Parathyroid adenoma (tissue), 2 donors: ENCODE data around the gene IL1RL2.

Experiments used
- H2AFZ ChIP-seq: fragments of 300-600 bp; sonication (generic); one replicate; pipeline ENCODE4 v1.7.0; 2017; ENCODE audit warnings: antibody characterized with exemption, mild to moderate bottlenecking
- H3K27ac ChIP-seq: fragments of 300-600 bp; sonication (generic); one replicate; pipeline ENCODE4 v1.7.0; 2017
- H3K27me3 ChIP-seq: fragments of 300-600 bp; sonication (generic); one replicate; pipeline ENCODE4 v1.7.0; 2017; ENCODE audit warnings: low read length; ENCODE audit not compliant: control insufficient read depth, insufficient read depth
- H3K36me3 ChIP-seq: fragments of 300-600 bp; sonication (generic); one replicate; pipeline ENCODE4 v1.7.0; 2017; ENCODE audit warnings: low read length; ENCODE audit not compliant: control insufficient read depth, insufficient read depth
- H3K4me1 ChIP-seq: fragments of 300-600 bp; sonication (generic); one replicate; pipeline ENCODE4 v1.7.0; 2017; ENCODE audit warnings: control low read depth
- H3K4me2 ChIP-seq: fragments of 300-600 bp; sonication (generic); one replicate; pipeline ENCODE4 v1.7.0; 2017; ENCODE audit warnings: low read length
- H3K4me3 ChIP-seq: fragments of 300-600 bp; sonication (generic); one replicate; pipeline ENCODE4 v1.7.0; 2017; ENCODE audit warnings: low read depth, low read length
- H3K79me2 ChIP-seq: fragments of 300-600 bp; sonication (generic); one replicate; pipeline ENCODE4 v1.7.0; 2017; ENCODE audit warnings: control low read depth
- H3K9ac ChIP-seq: fragments of 300-600 bp; sonication (generic); one replicate; pipeline ENCODE4 v1.7.0; 2017; ENCODE audit warnings: mild to moderate bottlenecking
- H3K9me3 ChIP-seq: fragments of 300-600 bp; sonication (generic); one replicate; pipeline ENCODE4 v1.7.0; 2017; ENCODE audit warnings: low read length; ENCODE audit not compliant: control insufficient read depth
- TF ChIP-seq, protein P1 (sequence below): fragments of 300-600 bp; sonication (generic); IDR thresholded peaks from one replicate; pipeline ENCODE4 v1.7.0; 2017; ENCODE audit warnings: antibody characterized with exemption, mild to moderate bottlenecking
- donor health status: primary hyperparathyroidism.

The IL1RL2 gene

GRCh38 chr2:102144128-102144527, 42.7 kb upstream of the IL1RL2 start:
- H3K27ac ChIP-seq: peak overlapping the region; percentile 96
- H3K79me2 ChIP-seq: peaks cover 59% of the 10 kb centered on the region
- TF ChIP-seq, protein P1, sequence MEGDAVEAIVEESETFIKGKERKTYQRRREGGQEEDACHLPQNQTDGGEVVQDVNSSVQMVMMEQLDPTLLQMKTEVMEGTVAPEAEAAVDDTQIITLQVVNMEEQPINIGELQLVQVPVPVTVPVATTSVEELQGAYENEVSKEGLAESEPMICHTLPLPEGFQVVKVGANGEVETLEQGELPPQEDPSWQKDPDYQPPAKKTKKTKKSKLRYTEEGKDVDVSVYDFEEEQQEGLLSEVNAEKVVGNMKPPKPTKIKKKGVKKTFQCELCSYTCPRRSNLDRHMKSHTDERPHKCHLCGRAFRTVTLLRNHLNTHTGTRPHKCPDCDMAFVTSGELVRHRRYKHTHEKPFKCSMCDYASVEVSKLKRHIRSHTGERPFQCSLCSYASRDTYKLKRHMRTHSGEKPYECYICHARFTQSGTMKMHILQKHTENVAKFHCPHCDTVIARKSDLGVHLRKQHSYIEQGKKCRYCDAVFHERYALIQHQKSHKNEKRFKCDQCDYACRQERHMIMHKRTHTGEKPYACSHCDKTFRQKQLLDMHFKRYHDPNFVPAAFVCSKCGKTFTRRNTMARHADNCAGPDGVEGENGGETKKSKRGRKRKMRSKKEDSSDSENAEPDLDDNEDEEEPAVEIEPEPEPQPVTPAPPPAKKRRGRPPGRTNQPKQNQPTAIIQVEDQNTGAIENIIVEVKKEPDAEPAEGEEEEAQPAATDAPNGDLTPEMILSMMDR: no peak
- no peaks in the 10 kb centered on the region for H3K27me3 ChIP-seq
- no peak overlapping the region for H2AFZ ChIP-seq
- H3K36me3 ChIP-seq: no peaks in the 10 kb centered on the region
- H3K4me2 ChIP-seq: peak overlapping the region; percentile 87
- H3K9me3 ChIP-seq: no peaks in the 10 kb centered on the region
- H3K9ac ChIP-seq: no peak overlapping the region
- peaks cover 58% of the 10 kb centered on the region for H3K4me1 ChIP-seq
- peak overlapping the region; percentile 90 for H3K4me3 ChIP-seq

- H2AFZ ChIP-seq: no peak overlapping the region
- peaks cover 68% of the 10 kb centered on the region for H3K79me2 ChIP-seq
- peaks cover 67% of the 10 kb centered on the region for H3K4me1 ChIP-seq
- H3K4me3 ChIP-seq: peak overlapping the region; percentile 90
- peak overlapping the region; percentile 96 for H3K27ac ChIP-seq
- H3K9ac ChIP-seq: no peak overlapping the region
- TF ChIP-seq, protein P1: no peak
- H3K9me3 ChIP-seq: no peaks in the 10 kb centered on the region
- no peaks in the 10 kb centered on the region for H3K36me3 ChIP-seq
- peak overlapping the region; percentile 87 for H3K4me2 ChIP-seq
- H3K27me3 ChIP-seq: no peaks in the 10 kb centered on the region
These were observed 41.7 kb upstream of the IL1RL2 start for GRCh38 chr2:102145107-102145506.

DNA sequence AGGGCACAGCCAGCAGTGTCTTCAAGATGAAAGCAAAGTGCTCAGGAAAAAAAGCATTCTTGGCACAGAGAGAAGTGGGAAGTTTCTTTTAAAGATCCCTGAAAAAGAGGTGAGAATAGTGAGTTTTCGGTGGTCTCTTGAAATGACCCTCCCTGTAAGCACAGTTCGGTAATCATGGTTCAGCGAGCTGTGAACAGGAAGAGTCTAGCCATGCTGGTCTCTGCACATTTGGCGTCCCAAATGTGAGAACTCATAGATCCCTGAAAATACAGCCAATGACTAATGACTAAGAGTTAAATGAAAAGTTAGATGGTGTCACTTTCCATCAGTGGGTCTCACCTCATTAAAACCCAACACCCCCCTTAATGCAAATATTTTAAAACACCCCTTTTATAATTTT, 40.9 kb upstream of the IL1RL2 start:
- Histone ChIP-seq H3K79me2 (peaks cover 77% of the 10 kb centered on the region), H3K4me1 (peaks cover 68% of the 10 kb centered on the region), H3K36me3 (no peaks in the 10 kb centered on the region), H3K9ac (no peak overlapping the region), H3K9me3 (no peaks in the 10 kb centered on the region), H3K27ac (peak overlapping the region; percentile 96), H3K4me3 (no peak overlapping the region), H3K4me2 (peak overlapping the region; percentile 87), H3K27me3 (no peaks in the 10 kb centered on the region), H2AFZ (no peak overlapping the region)
- TF ChIP-seq, protein P1: no peak

GRCh38 chr2:102147935-102148334, 38.9 kb upstream of the IL1RL2 start:
- H3K36me3 ChIP-seq: no peaks in the 10 kb centered on the region
- peaks cover 88% of the 10 kb centered on the region for H3K79me2 ChIP-seq
- H2AFZ ChIP-seq: no peak overlapping the region
- H3K4me3 ChIP-seq: no peak overlapping the region
- no peaks in the 10 kb centered on the region for H3K9me3 ChIP-seq
- H3K4me2 ChIP-seq: no peak overlapping the region
- peaks cover 66% of the 10 kb centered on the region for H3K4me1 ChIP-seq
- no peak overlapping the region for H3K9ac ChIP-seq
- no peaks in the 10 kb centered on the region for H3K27me3 ChIP-seq
- TF ChIP-seq, protein P1: no peak
- no peak overlapping the region for H3K27ac ChIP-seq

DNA sequence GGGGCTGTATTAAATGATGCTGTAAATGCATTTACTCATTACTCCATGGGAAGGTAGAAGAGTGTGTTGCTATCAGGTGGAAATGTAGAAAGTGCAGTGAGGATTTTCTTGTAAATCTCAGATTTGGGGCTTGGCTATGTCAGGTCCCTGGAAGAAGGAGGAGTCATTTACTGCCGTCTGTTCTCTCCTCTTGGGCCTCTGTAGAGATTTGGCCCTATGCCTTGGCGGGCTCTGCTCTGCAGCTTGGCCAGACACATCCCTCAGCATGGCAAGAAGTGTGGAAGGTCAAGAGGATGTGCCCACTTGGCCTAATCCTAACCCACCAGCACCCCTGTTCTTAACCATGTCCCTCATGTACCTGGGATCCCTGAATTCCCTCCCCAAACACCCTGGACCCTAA, 37.6 kb upstream of the IL1RL2 start:
- no peaks in the 10 kb centered on the region for H3K36me3 ChIP-seq
- no peaks in the 10 kb centered on the region for H3K9me3 ChIP-seq
- H3K4me3 ChIP-seq: no peak overlapping the region
- H3K4me1 ChIP-seq: peaks cover 66% of the 10 kb centered on the region
- H3K79me2 ChIP-seq: peaks cover 85% of the 10 kb centered on the region
- TF ChIP-seq, protein P1: no peak
- H3K9ac ChIP-seq: no peak overlapping the region
- no peak overlapping the region for H2AFZ ChIP-seq
- no peaks in the 10 kb centered on the region for H3K27me3 ChIP-seq
- no peak overlapping the region for H3K27ac ChIP-seq
- no peak overlapping the region for H3K4me2 ChIP-seq
